SHP77 (cell line): ENCODE data around the gene DIMT1.

ENCODE experiments used
- DNase-seq, 2 experiments: peaks; one replicate each; lab custom pipeline; 2025; lab: John Stamatoyannopoulos, UW

The DIMT1 gene

DNA sequence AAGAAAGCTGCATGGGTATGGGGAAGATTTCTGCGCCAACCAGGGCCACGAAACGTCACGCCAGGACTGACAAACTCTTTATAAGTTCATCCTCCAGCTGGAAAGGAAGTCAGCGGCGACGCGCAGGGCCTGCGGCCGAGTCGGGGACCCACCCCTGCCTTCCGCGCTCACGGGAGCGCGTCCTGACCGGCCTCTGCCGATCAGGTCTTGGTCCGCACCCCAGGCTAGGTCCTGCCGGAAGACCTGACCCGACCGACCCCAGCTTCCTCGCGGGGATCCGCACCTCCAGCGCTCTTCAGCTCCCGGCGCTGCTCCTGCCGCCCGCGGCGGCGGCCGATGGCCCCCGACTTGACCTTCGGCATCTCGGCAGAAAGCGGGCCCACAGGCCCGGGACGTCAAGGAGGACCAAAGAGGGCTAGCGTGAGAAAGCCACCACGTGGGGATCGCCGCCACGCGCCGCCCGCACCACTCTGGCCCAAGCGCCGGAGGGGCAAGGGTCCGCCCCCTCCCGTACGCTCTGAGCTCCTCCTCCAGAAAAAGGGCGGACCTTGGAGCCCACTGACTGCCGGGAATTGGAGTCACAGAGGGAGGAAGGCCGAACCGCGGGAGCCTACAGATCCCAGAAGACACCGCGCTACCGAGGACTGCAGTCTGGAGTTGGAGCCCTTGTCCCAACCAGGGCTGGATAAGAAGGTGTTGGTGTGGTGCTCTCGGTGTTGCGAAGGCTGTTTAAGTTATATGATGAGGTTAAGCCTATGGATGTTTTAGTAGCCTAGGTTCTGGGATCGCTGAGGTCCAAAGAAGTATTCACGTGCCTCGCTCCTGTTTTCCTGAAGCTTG lies at the start of gene DIMT1:
Gene DIMT1, minus strand, starts transcription at position 495 of the 840 bp plus-strand sequence. Its CDS starts 133 bp downstream, at position 362.
- DNase-seq = peak; percentile 96 to 97

- no peak for DNase-seq
These were observed 46.6 kb upstream of the DIMT1 start for GRCh38 chr5:62450259-62450658.

DNA sequence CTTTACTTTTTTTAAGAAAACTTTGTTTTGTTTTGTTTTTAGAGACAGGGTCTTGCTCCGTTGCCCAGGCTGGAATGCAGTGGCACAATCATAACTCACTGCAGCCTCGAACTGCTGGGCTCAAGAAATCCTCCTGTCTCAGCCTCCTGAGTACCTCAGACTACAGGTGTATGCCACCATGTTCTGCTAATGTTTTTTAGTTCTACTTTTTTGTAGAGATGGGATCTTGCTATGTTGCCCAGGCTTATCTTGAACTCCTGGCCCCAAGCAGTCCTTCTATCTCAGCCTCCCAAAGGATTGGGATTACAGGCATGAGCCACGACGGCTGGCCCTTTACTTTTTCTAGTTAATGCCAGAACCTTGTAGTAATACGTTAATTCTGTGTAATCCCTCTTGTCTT lies 44.8 kb upstream of the DIMT1 start:
- no peak for DNase-seq

GRCh38 chr5:62432621-62433064 lies 28.9 kb upstream of the DIMT1 start:
- no peak for DNase-seq

- no peak for DNase-seq
These were observed 28.3 kb upstream of the DIMT1 start for GRCh38 chr5:62431735-62432620.

GRCh38 chr5:62424763-62425162 lies 21.1 kb upstream of the DIMT1 start:
- no peak for DNase-seq

GRCh38 chr5:62421414-62421813 lies 17.7 kb upstream of the DIMT1 start:
- DNase-seq = no peak

GRCh38 chr5:62419609-62420008 lies 15.9 kb upstream of the DIMT1 start:
- no peak for DNase-seq

GRCh38 chr5:62418462-62419076 lies 14.9 kb upstream of the DIMT1 start:
- DNase-seq = no peak

- DNase-seq = no peak
These were observed 10.0 kb upstream of the DIMT1 start for GRCh38 chr5:62413711-62414110.

GRCh38 chr5:62412549-62413329 lies 9.0 kb upstream of the DIMT1 start, which contains the start of gene IPO11:
Gene IPO11 (plus strand): TSS chr5:62412763. CDS start chr5:62437280, 24,517 bp downstream.
- peak; percentile 98 for DNase-seq

DNA sequence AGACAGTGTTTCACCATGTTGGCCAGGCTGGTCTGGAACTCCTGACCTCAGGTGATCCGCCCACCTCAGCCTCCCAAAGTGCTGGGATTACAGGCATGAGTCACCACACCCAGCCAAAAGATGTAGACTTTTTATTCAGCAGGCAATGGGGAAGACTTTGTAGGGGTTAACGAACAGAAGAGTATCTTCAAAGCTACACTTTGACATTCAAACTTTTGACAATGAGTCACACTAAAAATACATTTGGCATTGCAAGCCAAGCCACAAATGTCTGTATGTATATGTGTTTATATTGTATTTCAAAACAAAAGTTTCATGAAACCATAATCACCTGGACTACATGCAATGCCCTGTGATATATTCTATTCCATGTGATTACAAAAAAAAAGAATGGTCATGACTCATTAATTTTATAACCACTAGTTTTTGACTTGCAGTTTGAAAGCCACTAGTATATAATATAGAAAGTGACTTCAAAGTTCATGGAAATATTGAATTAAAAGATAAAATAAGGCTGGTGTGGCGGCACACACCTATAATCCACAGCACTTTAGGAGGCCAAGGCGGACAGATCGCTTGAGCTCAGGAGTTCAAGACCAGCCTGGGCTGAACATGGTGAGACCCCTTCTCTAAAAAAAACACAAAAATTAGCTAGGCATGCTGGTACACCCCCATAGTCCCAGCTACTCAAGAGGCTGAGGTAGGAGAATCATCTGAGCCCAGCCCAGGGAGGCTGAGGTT lies 8.3 kb downstream of the DIMT1 start:
- no peak for DNase-seq

- DNase-seq = no peak
These were observed 16.9 kb downstream of the DIMT1 start for GRCh38 chr5:62386824-62387223.

DNA sequence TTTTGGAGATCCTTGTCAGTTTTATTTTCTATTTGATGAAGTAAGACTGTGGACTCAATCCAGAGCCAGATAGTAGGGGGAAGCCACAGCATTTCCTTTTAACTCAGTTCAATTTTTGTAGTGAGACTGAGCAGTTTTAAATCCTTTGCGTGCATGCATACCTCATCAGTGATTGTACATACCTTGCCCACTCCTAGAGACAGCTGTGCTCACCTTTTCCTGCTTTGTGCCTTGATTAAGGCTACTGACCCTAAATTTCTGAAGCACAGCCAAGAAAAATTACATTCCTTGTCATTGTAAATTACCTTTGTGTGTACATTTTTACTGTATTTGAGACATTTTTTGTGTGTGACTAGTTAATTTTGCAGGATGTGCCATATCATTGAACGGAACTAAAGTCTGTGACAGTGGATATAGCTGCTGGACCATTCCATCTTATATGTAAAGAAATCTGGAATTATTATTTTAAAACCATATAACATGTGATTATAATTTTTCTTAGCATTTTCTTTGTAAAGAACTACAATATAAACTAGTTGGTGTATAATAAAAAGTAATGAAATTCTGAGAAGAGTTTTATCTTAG lies 17.8 kb downstream of the DIMT1 start:
- DNase-seq = no peak

DNA sequence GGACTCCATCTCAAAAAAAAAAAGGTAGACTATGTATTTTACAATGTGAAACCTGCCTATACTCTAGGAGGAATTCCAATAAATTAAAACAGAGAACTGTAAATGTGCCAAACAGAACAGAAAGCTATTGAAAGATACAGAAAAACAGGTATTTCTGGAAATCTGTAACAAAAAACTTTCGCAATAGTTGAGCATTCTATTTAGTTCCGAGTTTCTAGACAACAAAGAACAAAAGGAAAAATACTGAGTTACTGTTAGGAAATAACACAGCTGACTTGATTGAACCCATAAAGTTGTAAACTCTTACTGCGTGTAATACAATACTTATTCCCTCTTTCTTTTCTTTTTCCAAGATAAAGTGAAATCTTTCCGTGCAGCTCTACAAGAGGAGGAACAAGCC lies 18.6 kb downstream of the DIMT1 start:
- no peak for DNase-seq

- no peak for DNase-seq
These were observed 27.6 kb downstream of the DIMT1 start for GRCh38 chr5:62376064-62376463.

DNA sequence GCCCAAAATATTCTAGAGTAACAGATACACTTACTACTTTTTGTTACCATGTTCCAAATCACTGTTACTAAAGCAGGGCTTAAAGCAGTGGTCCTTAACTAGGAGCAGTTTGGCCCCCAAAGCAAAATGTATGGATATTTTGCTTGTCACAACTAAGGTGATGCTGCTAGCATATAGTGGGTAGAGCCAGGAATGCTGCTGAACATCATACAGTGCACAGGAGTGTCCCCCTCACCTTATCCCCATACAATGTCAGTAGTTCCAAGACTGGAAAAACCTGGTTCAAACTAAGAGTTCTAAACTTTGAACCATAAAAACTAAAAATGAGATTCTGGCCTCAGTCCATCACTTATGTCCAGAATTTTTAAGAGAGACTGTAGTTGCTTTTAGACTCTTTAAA lies 28.1 kb downstream of the DIMT1 start:
- no peak for DNase-seq

GRCh38 chr5:62374090-62374489 lies 29.6 kb downstream of the DIMT1 start:
- no peak for DNase-seq

DNA sequence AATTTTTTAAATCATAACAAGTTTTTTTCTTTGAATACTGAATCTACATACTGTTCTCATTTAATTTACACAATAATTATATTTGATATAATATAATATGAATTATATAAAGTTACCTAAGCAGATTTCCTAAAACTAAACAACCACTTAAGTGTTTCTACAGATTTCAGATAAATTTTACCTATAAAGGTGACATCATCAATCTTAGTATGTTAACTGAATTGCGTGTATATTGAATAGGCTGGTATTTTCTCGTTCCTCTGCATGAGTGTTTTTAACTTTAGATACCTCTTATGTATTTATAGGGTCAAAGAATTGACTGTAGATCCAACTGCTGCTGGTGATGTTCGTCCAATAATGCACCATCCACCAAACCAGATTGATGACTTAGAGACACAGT lies 30.3 kb downstream of the DIMT1 start:
- DNase-seq = no peak

DNA sequence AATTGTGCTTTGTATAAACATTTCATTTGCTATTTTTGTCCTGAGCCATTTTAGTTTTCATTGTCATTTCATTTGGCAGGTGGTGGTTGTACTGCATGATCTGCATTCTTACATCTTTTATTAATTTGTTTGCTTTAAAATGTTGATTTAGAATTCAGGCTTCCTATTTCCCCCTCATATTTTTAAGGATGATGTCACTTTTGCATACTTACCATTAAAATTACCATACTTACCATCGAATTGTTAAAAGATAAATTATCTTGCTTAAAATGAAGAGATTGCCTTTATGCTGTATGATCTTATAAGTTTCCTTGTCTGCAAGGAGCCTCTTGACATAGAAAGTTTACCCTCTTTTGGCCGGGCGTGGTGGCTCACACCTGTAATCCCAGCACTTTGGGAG lies 31.1 kb downstream of the DIMT1 start:
- no peak for DNase-seq
